Measurements from ENCODE around the gene NUDT7.
A peak's percentile ranks its signal among the peaks of the same experiment; 100 is the strongest.

The NUDT7 gene

DNA sequence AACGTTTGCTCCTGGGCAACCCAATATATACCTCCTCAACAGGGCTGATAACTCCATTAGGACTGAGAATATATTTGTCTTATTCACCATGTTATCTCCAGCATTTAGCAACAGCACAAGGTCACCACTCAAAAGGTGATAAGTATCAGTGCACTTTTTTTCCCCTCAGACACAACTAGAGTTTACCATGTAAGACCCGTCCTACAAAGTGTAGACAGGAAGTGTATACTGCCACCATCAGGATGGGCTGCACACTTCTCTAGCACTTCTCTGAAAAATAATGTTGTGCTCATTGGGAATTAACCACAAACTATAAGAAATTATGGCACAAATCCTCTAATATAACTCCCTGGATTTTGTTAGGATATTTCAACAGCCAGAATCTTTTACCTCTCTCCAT, 60.4 kb downstream of the NUDT7 start:
- DNase-seq = no peak

DNA sequence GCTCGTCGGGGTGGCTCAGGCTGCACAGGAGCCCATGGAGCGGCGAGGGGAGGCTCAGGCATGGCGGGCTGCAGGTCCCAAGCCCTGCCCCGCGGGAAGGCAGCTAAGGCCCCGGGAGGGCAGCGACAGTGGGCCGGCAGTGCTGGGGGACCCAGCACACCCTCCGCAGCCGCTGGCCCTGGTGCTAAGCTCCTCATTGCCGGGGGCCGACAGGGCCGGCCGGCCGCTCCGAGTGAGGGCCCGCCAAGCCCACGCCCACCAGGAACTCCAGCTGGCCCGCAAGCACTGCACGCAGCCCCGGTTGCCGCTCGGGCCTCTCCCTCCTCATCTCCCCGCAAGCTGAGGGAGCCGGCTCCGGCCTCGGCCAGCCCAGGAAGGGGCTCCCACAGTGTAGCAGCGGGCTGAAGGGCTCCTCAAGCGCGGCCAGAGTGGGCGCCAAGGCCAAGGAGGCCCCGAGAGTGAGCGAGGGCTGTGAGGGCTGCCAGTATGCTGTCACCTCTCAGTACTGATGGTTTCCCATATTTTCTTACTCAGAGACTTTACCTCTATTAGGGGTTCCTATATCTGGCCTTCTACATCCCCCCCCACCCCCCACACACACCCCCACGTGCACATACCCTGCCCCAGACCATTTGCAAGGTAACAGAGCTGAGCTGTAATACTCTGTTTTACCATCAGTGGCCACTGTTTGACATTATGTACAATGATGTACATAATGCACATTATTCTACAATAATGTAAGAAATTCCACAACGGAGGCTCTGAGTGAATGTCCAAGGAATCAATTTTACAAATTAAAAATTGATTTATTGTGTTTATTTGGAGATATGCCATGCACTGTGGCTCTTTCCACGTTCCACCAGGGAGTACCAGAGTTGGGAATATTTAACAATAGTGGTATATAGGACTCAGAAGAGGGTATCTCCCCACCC, 62.4 kb downstream of the NUDT7 start:
- no peak for DNase-seq

DNA sequence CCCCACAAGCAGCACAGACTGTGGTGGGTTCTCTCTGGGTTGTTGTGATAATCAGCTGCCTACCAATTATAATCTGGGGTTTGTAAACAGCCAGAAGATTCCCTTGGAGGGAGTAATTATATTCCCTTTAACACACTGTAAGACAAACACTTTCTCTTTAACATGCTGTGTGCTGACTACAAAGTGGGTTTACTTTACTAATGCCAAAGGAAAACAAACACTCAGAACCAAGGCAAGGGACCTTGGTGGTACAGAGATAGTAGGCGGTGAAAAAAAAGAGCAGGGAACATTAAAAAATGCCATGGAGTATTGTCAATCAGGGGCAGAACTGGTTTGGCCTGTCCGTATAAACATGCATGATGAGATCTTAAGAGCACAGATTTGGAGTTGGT, 63.1 kb downstream of the NUDT7 start:
- DNase-seq = no peak

GRCh38 chr16:77786186-77786847, 64.0 kb downstream of the NUDT7 start:
- no peak for DNase-seq

- DNase-seq = no peak
Measured at GRCh38 chr16:77787452-77787851, 65.1 kb downstream of the NUDT7 start.

GRCh38 chr16:77788181-77789084, 66.1 kb downstream of the NUDT7 start, which contains the start of gene VAT1L:
TSS of gene VAT1L (plus strand) at chr16:77788564. CDS start at chr16:77788683, 119 bp downstream.
- DNase-seq = peak; percentile 43

- no peak for DNase-seq
Measured at GRCh38 chr16:77789085-77790008, 67.0 kb downstream of the NUDT7 start.

GRCh38 chr16:77790009-77790372, 67.7 kb downstream of the NUDT7 start:
- no peak for DNase-seq

DNA sequence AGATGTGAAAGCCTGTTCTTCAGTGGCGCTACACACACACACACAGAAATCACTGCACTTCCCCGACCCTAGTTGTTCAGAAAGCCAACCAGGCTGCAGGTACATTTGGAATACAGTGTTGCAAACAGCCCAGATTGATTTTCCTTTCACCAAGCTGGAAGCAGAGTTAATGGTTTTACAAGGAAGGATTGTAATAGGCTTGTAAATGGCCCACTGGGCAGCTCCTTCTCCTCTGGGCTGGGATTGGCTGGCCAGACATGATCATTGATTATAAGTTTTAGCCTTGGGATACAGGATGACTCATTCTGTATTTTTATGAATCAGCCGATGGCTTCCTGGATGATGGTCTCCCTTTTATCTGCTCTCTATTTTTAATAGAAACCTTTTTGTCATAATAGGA, 68.6 kb downstream of the NUDT7 start:
- no peak for DNase-seq

All from kidney glomerular epithelial cell (primary cell).